Measurements from ENCODE around the gene PARD3.

The PARD3 gene

DNA sequence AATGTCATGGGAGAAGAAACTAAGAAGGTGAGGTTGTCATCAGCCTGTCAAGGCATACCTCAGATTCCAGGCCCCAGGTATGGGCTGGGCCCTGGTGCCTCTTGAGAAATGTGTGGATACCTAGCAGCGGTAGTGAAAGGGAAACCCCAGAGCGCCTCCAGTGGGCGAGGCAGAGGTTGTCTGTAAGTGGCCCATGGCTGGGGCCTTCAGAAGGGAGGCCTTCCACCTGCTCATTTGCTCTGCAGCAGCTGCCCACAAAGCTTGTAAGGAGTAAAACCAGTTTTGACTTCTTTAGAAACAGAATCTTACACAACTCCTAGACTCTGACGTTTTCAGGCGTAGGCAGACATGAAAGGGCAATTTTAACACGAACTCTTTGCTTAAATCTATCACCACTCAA is 509.9 kb downstream of the PARD3 start:
- H3K79me2 ChIP-seq (ENCODE audit: insufficient read depth, low read length) = no peaks in the 10 kb centered on the region
- H3K27me3 ChIP-seq (ENCODE audit: insufficient read depth, low read length, poor library complexity, severe bottlenecking) = no peaks in the 10 kb centered on the region
- no peak overlapping the region for H3K4me2 ChIP-seq (ENCODE audit: low read depth, low read length, poor library complexity, severe bottlenecking)
- H3F3A ChIP-seq (ENCODE audit: low read depth) = no peaks in the 10 kb centered on the region
- H2AFZ ChIP-seq (ENCODE audit: low read length) = no peak overlapping the region
- H4K20me1 ChIP-seq (ENCODE audit: insufficient read depth, low read length, poor library complexity, severe bottlenecking) = no peaks in the 10 kb centered on the region
- H3K36me3 ChIP-seq (ENCODE audit: insufficient read depth, low read length) = no peaks in the 10 kb centered on the region
- TF ChIP-seq EZH2phosphoT487 (IDR thresholded peaks at IDR 0.05; ENCODE audit: borderline replicate concordance) = no peak
- TF ChIP-seq, protein P1, sequence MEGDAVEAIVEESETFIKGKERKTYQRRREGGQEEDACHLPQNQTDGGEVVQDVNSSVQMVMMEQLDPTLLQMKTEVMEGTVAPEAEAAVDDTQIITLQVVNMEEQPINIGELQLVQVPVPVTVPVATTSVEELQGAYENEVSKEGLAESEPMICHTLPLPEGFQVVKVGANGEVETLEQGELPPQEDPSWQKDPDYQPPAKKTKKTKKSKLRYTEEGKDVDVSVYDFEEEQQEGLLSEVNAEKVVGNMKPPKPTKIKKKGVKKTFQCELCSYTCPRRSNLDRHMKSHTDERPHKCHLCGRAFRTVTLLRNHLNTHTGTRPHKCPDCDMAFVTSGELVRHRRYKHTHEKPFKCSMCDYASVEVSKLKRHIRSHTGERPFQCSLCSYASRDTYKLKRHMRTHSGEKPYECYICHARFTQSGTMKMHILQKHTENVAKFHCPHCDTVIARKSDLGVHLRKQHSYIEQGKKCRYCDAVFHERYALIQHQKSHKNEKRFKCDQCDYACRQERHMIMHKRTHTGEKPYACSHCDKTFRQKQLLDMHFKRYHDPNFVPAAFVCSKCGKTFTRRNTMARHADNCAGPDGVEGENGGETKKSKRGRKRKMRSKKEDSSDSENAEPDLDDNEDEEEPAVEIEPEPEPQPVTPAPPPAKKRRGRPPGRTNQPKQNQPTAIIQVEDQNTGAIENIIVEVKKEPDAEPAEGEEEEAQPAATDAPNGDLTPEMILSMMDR (conservative IDR thresholded peaks at IDR 0.05; ENCODE audit: low read length) = peak; percentile 50
- no peaks in the 10 kb centered on the region for H3K9me3 ChIP-seq (ENCODE audit: insufficient read depth, low read depth, low read length)
- no peaks in the 10 kb centered on the region for H3K9me2 ChIP-seq (replicated peaks; ENCODE audit: low read depth, low read length)
- no peak overlapping the region for H3K9ac ChIP-seq (ENCODE audit: low read depth, low read length, poor library complexity, severe bottlenecking)
- peaks cover 5% of the 10 kb centered on the region for H3K4me1 ChIP-seq (ENCODE audit: insufficient read depth, low read length, poor library complexity, severe bottlenecking)
- no peak overlapping the region for H3K4me3 ChIP-seq (ENCODE audit: low read length, poor library complexity, severe bottlenecking)

DNA sequence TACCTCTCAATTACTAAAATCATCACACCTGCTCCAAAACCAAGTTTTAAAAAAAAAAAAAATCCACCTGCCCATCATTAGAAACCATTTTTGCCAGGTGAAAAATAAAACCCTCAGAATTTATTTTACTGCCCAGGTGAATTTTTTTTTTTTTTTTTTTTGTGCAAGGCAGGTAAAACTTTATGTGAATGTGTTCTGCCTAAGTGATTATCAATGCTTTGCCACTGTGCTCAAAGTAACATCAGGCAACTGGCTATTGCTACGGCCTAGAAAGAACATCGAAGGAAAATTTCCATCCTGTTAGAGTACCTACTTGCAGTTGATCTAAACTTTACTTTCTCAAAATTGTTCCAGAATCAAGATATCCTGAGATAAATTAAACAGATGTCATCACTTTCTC is 512.1 kb downstream of the PARD3 start:
- Histone ChIP-seq H3K79me2 (ENCODE audit: insufficient read depth, low read length) (no peaks in the 10 kb centered on the region), H3K36me3 (ENCODE audit: insufficient read depth, low read length) (no peaks in the 10 kb centered on the region), H3K9ac (ENCODE audit: low read depth, low read length, poor library complexity, severe bottlenecking) (no peak overlapping the region), H3K4me1 (ENCODE audit: insufficient read depth, low read length, poor library complexity, severe bottlenecking) (peaks cover 10% of the 10 kb centered on the region), H3K4me2 (ENCODE audit: low read depth, low read length, poor library complexity, severe bottlenecking) (no peak overlapping the region), H3K9me2 (replicated peaks; ENCODE audit: low read depth, low read length) (no peaks in the 10 kb centered on the region), H2AFZ (ENCODE audit: low read length) (no peak overlapping the region), H3K4me3 (ENCODE audit: low read length, poor library complexity, severe bottlenecking) (no peak overlapping the region), H3K27me3 (ENCODE audit: insufficient read depth, low read length, poor library complexity, severe bottlenecking) (no peaks in the 10 kb centered on the region), H4K20me1 (ENCODE audit: insufficient read depth, low read length, poor library complexity, severe bottlenecking) (no peaks in the 10 kb centered on the region), H3F3A (ENCODE audit: low read depth) (no peaks in the 10 kb centered on the region), H3K9me3 (ENCODE audit: insufficient read depth, low read depth, low read length) (no peaks in the 10 kb centered on the region)
- TF ChIP-seq EZH2phosphoT487 (IDR thresholded peaks at IDR 0.05; ENCODE audit: borderline replicate concordance) = no peak
- TF ChIP-seq, protein P1 (conservative IDR thresholded peaks at IDR 0.05; ENCODE audit: low read length) = no peak

DNA sequence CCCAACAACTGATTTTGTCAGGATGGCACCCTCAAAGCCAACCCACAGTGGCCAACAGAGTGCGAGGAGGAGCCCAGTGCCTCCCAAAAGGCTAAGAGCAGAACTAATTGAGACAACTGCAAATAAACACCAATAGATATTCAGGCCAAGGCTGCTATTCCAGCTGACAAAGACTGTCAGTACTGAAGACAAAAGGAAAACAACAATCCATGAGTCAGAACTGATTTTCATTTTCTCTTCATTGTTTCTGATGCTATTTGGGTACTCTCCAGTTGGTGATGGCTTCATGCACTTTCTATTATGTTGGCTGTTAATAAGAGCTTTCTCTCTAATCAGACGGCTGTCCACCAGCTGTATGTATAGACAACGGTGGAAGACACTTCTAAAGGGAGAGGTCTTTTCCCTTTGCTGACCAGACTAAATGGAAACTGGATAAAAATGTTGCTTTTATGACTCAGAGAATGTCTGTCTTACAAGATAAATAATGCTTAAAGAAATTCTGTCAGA is 515.9 kb downstream of the PARD3 start:
- no peaks in the 10 kb centered on the region for H3K36me3 ChIP-seq (ENCODE audit: insufficient read depth, low read length)
- H2AFZ ChIP-seq (ENCODE audit: low read length) = no peak overlapping the region
- no peak overlapping the region for H3K4me3 ChIP-seq (ENCODE audit: low read length, poor library complexity, severe bottlenecking)

More for the DNA sequence above, 515.9 kb downstream of the PARD3 start:
- no peaks in the 10 kb centered on the region for H3K9me3 ChIP-seq (ENCODE audit: insufficient read depth, low read depth, low read length)
- H4K20me1 ChIP-seq (ENCODE audit: insufficient read depth, low read length, poor library complexity, severe bottlenecking) = no peaks in the 10 kb centered on the region
- no peaks in the 10 kb centered on the region for H3K9me2 ChIP-seq (replicated peaks; ENCODE audit: low read depth, low read length)
- H3K4me1 ChIP-seq (ENCODE audit: insufficient read depth, low read length, poor library complexity, severe bottlenecking) = peaks cover 30% of the 10 kb centered on the region
- no peaks in the 10 kb centered on the region for H3K79me2 ChIP-seq (ENCODE audit: insufficient read depth, low read length)
- H3K9ac ChIP-seq (ENCODE audit: low read depth, low read length, poor library complexity, severe bottlenecking) = no peak overlapping the region
- H3K27me3 ChIP-seq (ENCODE audit: insufficient read depth, low read length, poor library complexity, severe bottlenecking) = no peaks in the 10 kb centered on the region
- TF ChIP-seq, protein P1 (conservative IDR thresholded peaks at IDR 0.05; ENCODE audit: low read length) = no peak
- no peak for TF ChIP-seq EZH2phosphoT487 (IDR thresholded peaks at IDR 0.05; ENCODE audit: borderline replicate concordance)
- H3F3A ChIP-seq (ENCODE audit: low read depth) = no peaks in the 10 kb centered on the region
- H3K4me2 ChIP-seq (ENCODE audit: low read depth, low read length, poor library complexity, severe bottlenecking) = no peak overlapping the region

Data from Loucy (cell line).